Heart left ventricle (tissue), 16 donors: ENCODE results near the gene NINL. TPM values are rescaled to one million over a fixed set of nuclear protein-coding genes. Genes with fewer than 3 reads are reported as not detected.

Experiments used
- ATAC-seq, 4 donors: fragments of 200-7000 bp; cut with Tn5 transposase; one replicate each; pipeline ENCODE4 v1.9.1; 2020 to 2022; ENCODE audit warnings: moderate library complexity in 4 of 4, mild to moderate bottlenecking in 3 of 4, moderate number of reproducible peaks in 1 of 4
- DNase-seq, 5 donors: peaks; one replicate each; pipeline ENCODE4 v3.0.0-alpha.2; 2020
- H3K27ac ChIP-seq, 12 donors: fragments of 200-600 bp; sonication (generic) in 4 of 12; one replicate each; pipeline versions ENCODE4 v1.5.0 to v1.8.0; 2016 to 2022; ENCODE audit warnings: mild to moderate bottlenecking in 2 of 12
- H3K27me3 ChIP-seq, 9 donors: fragments of 200-600 bp; sonication (generic) in 2 of 9; one replicate each; pipeline versions ENCODE4 v1.5.1 to v1.8.0; 2016 to 2022; ENCODE audit warnings: mild to moderate bottlenecking in 3 of 9
- H3K36me3 ChIP-seq, 9 donors: fragments of 200-600 bp; sonication (generic) in 2 of 9; one replicate each; pipeline versions ENCODE4 v1.5.0 to v1.8.0; 2018 to 2022; ENCODE audit warnings: mild to moderate bottlenecking in 2 of 9
- H3K4me1 ChIP-seq, 12 donors: fragments of 200-600 bp; sonication (generic) in 4 of 12; one replicate each; pipeline versions ENCODE4 v1.5.0 to v1.8.0; 2016 to 2022; ENCODE audit warnings: mild to moderate bottlenecking in 3 of 12
- H3K4me3 ChIP-seq, 12 donors: fragments of 200-600 bp; sonication (generic) in 4 of 12; one replicate each; pipeline versions ENCODE4 v1.5.0 to v1.8.0; 2017 to 2022; ENCODE audit warnings: mild to moderate bottlenecking in 9 of 12, moderate library complexity in 4 of 12
- H3K9me3 ChIP-seq, 12 donors: fragments of 200-600 bp; sonication (generic) in 4 of 12; one replicate each; pipeline versions ENCODE4 v1.5.0 to v1.8.0; 2016 to 2022; ENCODE audit warnings: mild to moderate bottlenecking in 1 of 12
- CTCF ChIP-seq, 12 donors: fragments of 200-600 bp; sonication (generic) in 4 of 12; IDR thresholded peaks; one replicate each; pipeline versions ENCODE4 v1.5.0 to v1.8.0; 2018 to 2022; ENCODE audit warnings: antibody characterized with exemption in 12 of 12, mild to moderate bottlenecking in 5 of 12
- POLR2A ChIP-seq, 2 donors: fragments of 450-650 bp; IDR thresholded peaks; one replicate each; pipeline ENCODE4 v1.6.1; 2017; ENCODE audit warnings: antibody characterized with exemption in 2 of 2, mild to moderate bottlenecking in 2 of 2, moderate library complexity in 2 of 2
- WGBS, 4 donors: extraction: QIAGEN DNeasy Blood & Tissue Kit in 2 of 4; methylation state at CpG; one replicate each; pipeline versions ENCODE4 v1.1.5 to v1.1.7; 2013 to 2018; 5-methylcytosine and 5-hydroxymethylcytosine counted together
- intact Hi-C, 10 donors: fragments of 100-400 bp; cut with DNase I; formaldehyde crosslinking; loops; one replicate each; pipeline versions ENCODE4 v1.11.1 to v1.14.2; 2022
- polyA plus RNA-seq, 2 donors: library from polyadenylated mRNA; stranded (reverse); fragments of 200-250 nt; gene quantifications; one replicate each; pipeline ENCODE4 v1.2.3, GENCODE V29; 2013
- total RNA-seq, 9 donors: library from RNA; depleted of rRNA in 2 of 9; stranded (reverse); fragments of >200 nt in 2 of 9; fragmentation: NEBNext Ultra II Directional in 3 of 9; extraction: Animal tissue kit (Norgen Biotek cat#: 25700) in 3 of 9; gene quantifications; one replicate each; pipeline versions ENCODE4 v1.1.0 to v1.2.4, GENCODE V29; 2016 to 2023
- donor health status: ischemic (EF 13 %, LVEDD 7.1; RV severe dilation, severe dysfunction).
- donor health status: healthy with polysubstance abuse.
- donor health status: DM: no; HTN: yes; CAD: no.
- donor health status: DM: no; HTN: no; CAD: no.
- donor health status: ischemic (EF 25% LVEDD 6.9; RV normal size, moderate dysfunction).
- donor health status: ischemic (EF 25% LVEDD 5.7; RV mildly dilated, moderate dysfunction).
- donor health status: healthy.
- donor health status: DM: yes; HTN: yes; CAD: no.
- donor health status: ischemic (EF 35%, LVEDD 5.7; RV mildly dilated, moderate dysfunction).
- donor health status: nonischemic (EF 11% LVEDD 7.7; RV severe dilation, severe dysfunction).
- donor health status: DM: yes; HTN: yes; CAD: no.
- donor health status: PGD.
- donor health status: ischemic (EF 29% LVEDD 5.4; RV normal size, mild dysfunction).
- donor health status: nonischemic (EF 23%, LVEDD 6.1; RV moderate dilation, normal function).

The NINL gene
- total and polyA plus RNA-seq, 11 donors = 0.78 to 7.1 (median 2.9) TPM

- H3K27me3 ChIP-seq = no peaks in the 10 kb centered on the region
- H3K4me1 ChIP-seq = peaks cover 0 to 23% (median 15%) of the 10 kb centered on the region in 12 donors
- TF ChIP-seq POLR2A (IDR thresholded peaks at IDR 0.05) (no peak), CTCF (IDR thresholded peaks at IDR 0.05) (no peak)
- H3K4me3 ChIP-seq = peak overlapping the region; percentile 72 to 99 (median 84)
- 0 to 1% (median 0%) methylated on average over 9 to 45 of the region's 45 CpGs for WGBS, 4 donors
- peak; percentile 27 to 62 (median 36) for ATAC-seq
- intact Hi-C loops = loop anchor here in 7 of 10 donors (2.0 to 10.0 kb wide), 7 partner anchors 72 to 244 kb away; partner anchors contain the start of genes ZNF337 (in 5 of the 7) and ABHD12 (in 1 of the 7)
- H3K36me3 ChIP-seq = no peaks in the 10 kb centered on the region
- no peaks in the 10 kb centered on the region for H3K9me3 ChIP-seq
- H3K27ac ChIP-seq = peak overlapping the region; percentile 53 to 97 (median 87)
- DNase-seq = peak; percentile 30 to 65 (median 46)
These were observed 37.9 kb upstream of the NINL start for GRCh38 chr20:25623225-25623735.

GRCh38 chr20:25622450-25623224 is 37.3 kb upstream of the NINL start:
- H3K4me3 ChIP-seq = peak overlapping the region; percentile 72 to 99 (median 84)
- peak overlapping the region in 11 of 12 donors; percentile 83 to 97 (median 88) for H3K27ac ChIP-seq
- intact Hi-C loops = loop anchor here in 7 of 10 donors (2.0 to 10.0 kb wide), 7 partner anchors 72 to 245 kb away; partner anchors contain the start of genes ZNF337 (in 5 of the 7) and ABHD12 (in 1 of the 7)
- TF ChIP-seq CTCF (IDR thresholded peaks at IDR 0.05) (no peak), POLR2A (IDR thresholded peaks at IDR 0.05) (no peak)
- no peaks in the 10 kb centered on the region for H3K27me3 ChIP-seq
- peaks cover 0 to 23% (median 15%) of the 10 kb centered on the region in 12 donors for H3K4me1 ChIP-seq
- no peak for ATAC-seq
- no peak for DNase-seq
- no peaks in the 10 kb centered on the region for H3K36me3 ChIP-seq
- WGBS, 4 donors = 35 to 39% (median 36%) methylated on average over 17 of the region's 17 CpGs
- H3K9me3 ChIP-seq = no peaks in the 10 kb centered on the region

- TF ChIP-seq CTCF (IDR thresholded peaks at IDR 0.05) = no peak
- no peak for TF ChIP-seq POLR2A (IDR thresholded peaks at IDR 0.05)
- ATAC-seq (no peak), DNase-seq (no peak)
- Histone ChIP-seq H3K27me3 (no peaks in the 10 kb centered on the region), H3K9me3 (no peaks in the 10 kb centered on the region), H3K27ac (no peak overlapping the region), H3K4me1 (peaks cover 0 to 23% (median 15%) of the 10 kb centered on the region in 12 donors), H3K36me3 (no peaks in the 10 kb centered on the region), H3K4me3 (peak overlapping the region in 1 of 12 donors; percentile 96)
- intact Hi-C loops = loop anchor here in 7 of 10 donors (2.0 to 10.0 kb wide), 7 partner anchors 73 to 245 kb away; partner anchors contain the start of genes ZNF337 (in 5 of the 7) and ABHD12 (in 1 of the 7)
- 93 to 97% (median 95%) methylated on average over 6 of the region's 6 CpGs for WGBS, 4 donors
These were observed 36.7 kb upstream of the NINL start for GRCh38 chr20:25622049-25622448.

GRCh38 chr20:25619514-25619913 is 34.2 kb upstream of the NINL start:
- WGBS, 4 donors = 92 to 97% (median 94%) methylated on average over 3 of the region's 3 CpGs
- ATAC-seq (no peak), DNase-seq (no peak)
- H3K36me3 ChIP-seq = peaks cover 0 to 20% (median 8%) of the 10 kb centered on the region in 9 donors
- intact Hi-C loops = no loop called here
- H3K27me3 ChIP-seq = no peaks in the 10 kb centered on the region
- TF ChIP-seq CTCF (IDR thresholded peaks at IDR 0.05) (no peak), POLR2A (IDR thresholded peaks at IDR 0.05) (no peak)
- no peaks in the 10 kb centered on the region for H3K9me3 ChIP-seq
- H3K4me1 ChIP-seq = peaks cover 0 to 19% (median 12%) of the 10 kb centered on the region in 12 donors
- no peak overlapping the region for H3K4me3 ChIP-seq
- no peak overlapping the region for H3K27ac ChIP-seq
